Ovary (tissue), 3 donors: ENCODE data around the gene KCNMA1.

Experiments used
- POLR2A ChIP-seq: fragments of 450-650 bp; IDR thresholded peaks from one replicate; pipeline ENCODE4 v1.6.1; 2017; ENCODE audit warnings: antibody characterized with exemption, mild to moderate bottlenecking, moderate library complexity
- TF ChIP-seq, protein P1 (sequence below), 3 donors: fragments of 450-650 bp in 2 of 3; fragments of 200-600 bp in 1 of 3; IDR thresholded peaks; one replicate each; pipeline versions ENCODE4 v1.5.1 to v1.8.0; 2016 to 2022; ENCODE audit warnings: antibody characterized with exemption in 3 of 3, mild to moderate bottlenecking in 1 of 3
- donor health status: DM: no; HTN: no; CAD: no.

DNA sequence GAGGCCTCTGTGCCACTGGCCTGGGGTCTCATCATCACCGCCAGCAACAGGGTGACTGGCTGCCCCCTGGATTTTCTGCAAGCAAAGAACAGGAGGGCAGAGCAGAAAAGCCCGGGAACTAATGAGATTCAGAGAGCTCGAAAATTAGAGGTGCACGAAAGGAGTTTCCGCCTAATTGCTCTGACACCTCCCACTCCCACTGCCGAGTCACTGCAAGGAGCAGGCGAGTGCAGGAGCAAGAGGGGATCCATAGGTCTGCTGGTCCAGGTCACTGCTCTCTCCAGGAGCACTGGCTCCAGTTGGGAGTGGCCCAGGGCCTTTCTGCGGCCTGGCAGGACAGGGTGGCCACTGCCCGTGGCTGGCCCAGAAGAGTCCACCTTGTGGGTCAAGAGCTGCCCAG, 276.2 kb downstream of the KCNMA1 start:
- TF ChIP-seq, protein P1, sequence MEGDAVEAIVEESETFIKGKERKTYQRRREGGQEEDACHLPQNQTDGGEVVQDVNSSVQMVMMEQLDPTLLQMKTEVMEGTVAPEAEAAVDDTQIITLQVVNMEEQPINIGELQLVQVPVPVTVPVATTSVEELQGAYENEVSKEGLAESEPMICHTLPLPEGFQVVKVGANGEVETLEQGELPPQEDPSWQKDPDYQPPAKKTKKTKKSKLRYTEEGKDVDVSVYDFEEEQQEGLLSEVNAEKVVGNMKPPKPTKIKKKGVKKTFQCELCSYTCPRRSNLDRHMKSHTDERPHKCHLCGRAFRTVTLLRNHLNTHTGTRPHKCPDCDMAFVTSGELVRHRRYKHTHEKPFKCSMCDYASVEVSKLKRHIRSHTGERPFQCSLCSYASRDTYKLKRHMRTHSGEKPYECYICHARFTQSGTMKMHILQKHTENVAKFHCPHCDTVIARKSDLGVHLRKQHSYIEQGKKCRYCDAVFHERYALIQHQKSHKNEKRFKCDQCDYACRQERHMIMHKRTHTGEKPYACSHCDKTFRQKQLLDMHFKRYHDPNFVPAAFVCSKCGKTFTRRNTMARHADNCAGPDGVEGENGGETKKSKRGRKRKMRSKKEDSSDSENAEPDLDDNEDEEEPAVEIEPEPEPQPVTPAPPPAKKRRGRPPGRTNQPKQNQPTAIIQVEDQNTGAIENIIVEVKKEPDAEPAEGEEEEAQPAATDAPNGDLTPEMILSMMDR (IDR thresholded peaks at IDR 0.05) = no peak
- TF ChIP-seq POLR2A = no peak
